Memory B cell (primary cell): Measurements from ENCODE around the gene PCDH17.

ENCODE experiments used
- ATAC-seq: fragments of 150-1000 bp; cut with Tn5 transposase; 2 replicates; pipeline ENCODE4 v1.10.0; 2021; ENCODE audit warnings: low read depth, mild to moderate bottlenecking, moderate library complexity
- DNase-seq, 2 donors: peaks; one replicate each; pipeline ENCODE4 v3.0.0; 2022; ENCODE audit warnings: low spot score in 2 of 2
- H3K27ac Mint-ChIP-seq: one replicate; pipeline ENCODE4 v1.8.0; 2022; ENCODE audit warnings: mild to moderate bottlenecking, moderate library complexity, mixed read lengths
- H3K27me3 Mint-ChIP-seq: one replicate; pipeline ENCODE4 v1.8.0; 2022; ENCODE audit warnings: mixed read lengths
- H3K36me3 Mint-ChIP-seq: one replicate; pipeline ENCODE4 v1.8.0; 2022; ENCODE audit warnings: mild to moderate bottlenecking, mixed read lengths
- H3K4me1 Mint-ChIP-seq: one replicate; pipeline ENCODE4 v1.8.0; 2022; ENCODE audit warnings: mixed read lengths
- H3K4me3 Mint-ChIP-seq: one replicate; pipeline ENCODE4 v1.8.0; 2022; ENCODE audit warnings: mild to moderate bottlenecking, moderate library complexity, mixed read lengths
- H3K9me3 Mint-ChIP-seq: one replicate; pipeline ENCODE4 v1.8.0; 2022; ENCODE audit warnings: mixed read lengths

The PCDH17 gene

GRCh38 chr13:57653229-57653989 is 21.9 kb downstream of the PCDH17 start:
- no peak overlapping the region for H3K4me3 Mint-ChIP-seq
- no peaks in the 10 kb centered on the region for H3K36me3 Mint-ChIP-seq
- H3K4me1 Mint-ChIP-seq: no peaks in the 10 kb centered on the region
- H3K27ac Mint-ChIP-seq: no peak overlapping the region
- ATAC-seq (no peak), DNase-seq (no peak)
- no peaks in the 10 kb centered on the region for H3K27me3 Mint-ChIP-seq
- H3K9me3 Mint-ChIP-seq: no peaks in the 10 kb centered on the region

- H3K9me3 Mint-ChIP-seq: peaks cover 8% of the 10 kb centered on the region
- H3K4me1 Mint-ChIP-seq: no peaks in the 10 kb centered on the region
- H3K36me3 Mint-ChIP-seq: no peaks in the 10 kb centered on the region
- no peak overlapping the region for H3K27ac Mint-ChIP-seq
- ATAC-seq: no peak
- no peaks in the 10 kb centered on the region for H3K27me3 Mint-ChIP-seq
- no peak for DNase-seq
- H3K4me3 Mint-ChIP-seq: no peak overlapping the region
Measured at GRCh38 chr13:57665481-57665880, 33.9 kb downstream of the PCDH17 start.

- no peak for DNase-seq
- Mint-ChIP-seq H3K9me3 (peaks cover 6% of the 10 kb centered on the region), H3K36me3 (no peaks in the 10 kb centered on the region)
Measured at GRCh38 chr13:57666131-57666953, 34.8 kb downstream of the PCDH17 start.

GRCh38 chr13:57672168-57672567 is 40.6 kb downstream of the PCDH17 start:
- Mint-ChIP-seq H3K36me3 (no peaks in the 10 kb centered on the region), H3K9me3 (peaks cover 2% of the 10 kb centered on the region)
- ATAC-seq: no peak

More at GRCh38 chr13:57666131-57666953, 34.8 kb downstream of the PCDH17 start:
- H3K27ac Mint-ChIP-seq: no peak overlapping the region
- H3K4me3 Mint-ChIP-seq: no peak overlapping the region
- ATAC-seq: no peak
- H3K27me3 Mint-ChIP-seq: no peaks in the 10 kb centered on the region
- no peaks in the 10 kb centered on the region for H3K4me1 Mint-ChIP-seq

GRCh38 chr13:57673197-57673596 is 41.7 kb downstream of the PCDH17 start:
- Mint-ChIP-seq H3K27me3 (no peaks in the 10 kb centered on the region), H3K9me3 (peaks cover 2% of the 10 kb centered on the region), H3K36me3 (no peaks in the 10 kb centered on the region), H3K4me1 (no peaks in the 10 kb centered on the region), H3K27ac (no peak overlapping the region), H3K4me3 (no peak overlapping the region)
- ATAC-seq: no peak
- DNase-seq: no peak

More at GRCh38 chr13:57672168-57672567, 40.6 kb downstream of the PCDH17 start:
- no peak overlapping the region for H3K27ac Mint-ChIP-seq
- H3K4me1 Mint-ChIP-seq: no peaks in the 10 kb centered on the region
- H3K4me3 Mint-ChIP-seq: no peak overlapping the region
- H3K27me3 Mint-ChIP-seq: no peaks in the 10 kb centered on the region
- DNase-seq: no peak

- ATAC-seq (no peak), DNase-seq (no peak)
- Mint-ChIP-seq H3K27ac (no peak overlapping the region), H3K4me3 (no peak overlapping the region), H3K4me1 (no peaks in the 10 kb centered on the region), H3K27me3 (no peaks in the 10 kb centered on the region), H3K9me3 (no peaks in the 10 kb centered on the region), H3K36me3 (no peaks in the 10 kb centered on the region)
Measured at GRCh38 chr13:57675526-57675925, 44.0 kb downstream of the PCDH17 start.

GRCh38 chr13:57680609-57681008 is 49.1 kb downstream of the PCDH17 start:
- Mint-ChIP-seq H3K36me3 (no peaks in the 10 kb centered on the region), H3K27me3 (no peaks in the 10 kb centered on the region), H3K4me3 (no peak overlapping the region), H3K9me3 (peaks cover 3% of the 10 kb centered on the region), H3K27ac (no peak overlapping the region), H3K4me1 (no peaks in the 10 kb centered on the region)
- no peak for ATAC-seq
- no peak for DNase-seq

- Mint-ChIP-seq H3K4me3 (no peak overlapping the region), H3K9me3 (peaks cover 3% of the 10 kb centered on the region), H3K27me3 (no peaks in the 10 kb centered on the region), H3K36me3 (no peaks in the 10 kb centered on the region), H3K4me1 (no peaks in the 10 kb centered on the region), H3K27ac (no peak overlapping the region)
- ATAC-seq (no peak), DNase-seq (no peak)
Measured at GRCh38 chr13:57682128-57682716, 50.7 kb downstream of the PCDH17 start.

GRCh38 chr13:57698851-57699250 is 67.3 kb downstream of the PCDH17 start:
- no peak overlapping the region for H3K4me3 Mint-ChIP-seq
- no peaks in the 10 kb centered on the region for H3K36me3 Mint-ChIP-seq
- H3K9me3 Mint-ChIP-seq: peaks cover 4% of the 10 kb centered on the region
- ATAC-seq (no peak), DNase-seq (no peak)
- no peaks in the 10 kb centered on the region for H3K4me1 Mint-ChIP-seq
- no peaks in the 10 kb centered on the region for H3K27me3 Mint-ChIP-seq
- H3K27ac Mint-ChIP-seq: no peak overlapping the region

- ATAC-seq (no peak), DNase-seq (no peak)
- Mint-ChIP-seq H3K27me3 (no peaks in the 10 kb centered on the region), H3K9me3 (peaks cover 7% of the 10 kb centered on the region), H3K27ac (no peak overlapping the region), H3K4me3 (no peak overlapping the region), H3K36me3 (no peaks in the 10 kb centered on the region), H3K4me1 (no peaks in the 10 kb centered on the region)
Measured at GRCh38 chr13:57704031-57704430, 72.5 kb downstream of the PCDH17 start.

GRCh38 chr13:57716295-57716694 is 84.8 kb downstream of the PCDH17 start:
- no peak overlapping the region for H3K27ac Mint-ChIP-seq
- no peaks in the 10 kb centered on the region for H3K27me3 Mint-ChIP-seq
- peaks cover 1% of the 10 kb centered on the region for H3K9me3 Mint-ChIP-seq
- no peak for ATAC-seq
- H3K36me3 Mint-ChIP-seq: no peaks in the 10 kb centered on the region
- no peak overlapping the region for H3K4me3 Mint-ChIP-seq
- no peak for DNase-seq
- H3K4me1 Mint-ChIP-seq: no peaks in the 10 kb centered on the region

- peaks cover 4% of the 10 kb centered on the region for H3K9me3 Mint-ChIP-seq
- no peaks in the 10 kb centered on the region for H3K27me3 Mint-ChIP-seq
- no peaks in the 10 kb centered on the region for H3K36me3 Mint-ChIP-seq
- H3K4me3 Mint-ChIP-seq: no peak overlapping the region
- H3K4me1 Mint-ChIP-seq: no peaks in the 10 kb centered on the region
- no peak overlapping the region for H3K27ac Mint-ChIP-seq
- ATAC-seq: no peak
- DNase-seq: no peak
Measured at GRCh38 chr13:57724486-57725272, 93.1 kb downstream of the PCDH17 start.

GRCh38 chr13:57725480-57725879 is 93.9 kb downstream of the PCDH17 start:
- Mint-ChIP-seq H3K27me3 (no peaks in the 10 kb centered on the region), H3K36me3 (no peaks in the 10 kb centered on the region), H3K27ac (no peak overlapping the region), H3K4me3 (no peak overlapping the region), H3K9me3 (peaks cover 4% of the 10 kb centered on the region), H3K4me1 (no peaks in the 10 kb centered on the region)
- DNase-seq (no peak), ATAC-seq (no peak)

- Mint-ChIP-seq H3K4me1 (no peaks in the 10 kb centered on the region), H3K36me3 (no peaks in the 10 kb centered on the region), H3K4me3 (no peak overlapping the region), H3K27me3 (no peaks in the 10 kb centered on the region), H3K27ac (no peak overlapping the region), H3K9me3 (peaks cover 1% of the 10 kb centered on the region)
- no peak for ATAC-seq
- no peak for DNase-seq
Measured at GRCh38 chr13:57726981-57727380, 95.4 kb downstream of the PCDH17 start.
